ENCODE data around the gene CCDC57.

DNA sequence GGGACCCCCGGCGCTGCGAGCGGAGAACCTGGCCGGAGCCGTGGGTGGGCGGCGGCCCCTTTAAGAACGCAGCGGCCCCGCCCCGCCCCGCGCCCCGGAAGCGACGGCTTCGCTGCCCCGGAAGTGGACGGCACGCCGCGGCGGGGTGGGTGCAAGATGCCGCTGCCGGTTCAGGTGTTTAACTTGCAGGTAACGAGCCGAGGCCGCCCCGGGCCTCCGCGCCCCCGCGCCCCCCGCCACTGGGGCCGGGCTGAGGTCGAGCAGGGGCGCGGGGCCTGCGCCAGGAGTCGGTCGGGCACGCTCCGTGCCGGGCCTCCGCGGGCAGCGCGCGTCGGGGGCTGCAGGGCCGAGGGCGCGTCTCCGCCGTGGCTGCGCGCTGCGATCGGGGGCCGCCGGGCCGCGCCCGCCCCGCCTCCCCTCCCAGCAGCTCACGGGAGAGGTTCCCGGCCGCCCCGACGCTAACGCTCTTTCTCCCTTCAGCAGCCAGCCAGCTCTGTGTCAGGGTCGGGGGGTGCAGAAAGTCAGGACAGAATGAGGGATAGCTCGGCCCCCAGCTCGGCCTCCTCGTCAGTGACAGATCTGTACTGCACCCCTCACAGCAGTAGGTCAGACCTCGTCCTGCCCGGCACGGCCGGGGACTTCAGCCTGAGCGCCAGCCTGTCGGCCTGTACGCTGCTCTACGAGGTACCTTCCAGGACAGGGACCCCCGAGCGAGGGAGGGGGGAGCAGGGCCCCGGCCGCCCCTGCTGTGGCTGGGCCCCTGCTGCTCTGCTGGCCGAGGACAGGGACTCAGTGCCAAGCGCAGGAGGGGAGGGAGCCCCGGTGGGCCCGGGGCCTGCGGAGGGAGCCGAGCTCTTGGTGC, 160.6 kb downstream of the CCDC57 start, which contains the start of the genes GPS1 and RFNG:
- no peak for TF ChIP-seq CTCF (conservative IDR thresholded peaks at IDR 0.05; ENCODE audit: low read depth, low read length)
- TF ChIP-seq EZH2phosphoT487 (IDR thresholded peaks at IDR 0.05; ENCODE audit: borderline replicate concordance, low read length): no peak
